Suprapubic skin (tissue), 4 donors: ENCODE results near the gene UPP1. TPM values are rescaled to one million over a fixed set of nuclear protein-coding genes. Genes with fewer than 3 reads are reported as not detected.
"Not testable (repeated sequence)": the region's sequence is repeated elsewhere in the genome, so short reads cannot be mapped to it uniquely, and the experiment has no call there.

Experiments
- DNase-seq, 2 donors: peaks; one replicate each; pipeline ENCODE4 v3.0.0-alpha.2; 2019; ENCODE audit warnings: low spot score in 2 of 2
- H3K27ac ChIP-seq: fragments of 200-600 bp; sonication (generic); one replicate; pipeline ENCODE4 v1.5.1; 2019
- H3K27me3 ChIP-seq: fragments of 200-600 bp; sonication (generic); one replicate; pipeline ENCODE4 v1.5.1; 2019
- H3K36me3 ChIP-seq: fragments of 200-600 bp; sonication (generic); one replicate; pipeline ENCODE4 v1.5.1; 2019
- H3K4me1 ChIP-seq: fragments of 200-600 bp; sonication (generic); one replicate; pipeline ENCODE4 v1.5.1; 2019
- H3K4me3 ChIP-seq: fragments of 200-600 bp; sonication (generic); one replicate; pipeline ENCODE4 v1.5.1; 2019; ENCODE audit warnings: mild to moderate bottlenecking
- H3K9me3 ChIP-seq: fragments of 200-600 bp; sonication (generic); one replicate; pipeline ENCODE4 v1.5.1; 2019
- CTCF ChIP-seq, 2 donors: fragments of 200-600 bp in 1 of 2; fragments of 450-650 bp in 1 of 2; sonication (generic) in 1 of 2; IDR thresholded peaks; one replicate each; pipeline ENCODE4 v1.5.1; 2016 to 2019; ENCODE audit warnings: antibody characterized with exemption in 2 of 2, mild to moderate bottlenecking in 1 of 2, moderate library complexity in 1 of 2
- EP300 ChIP-seq: sonication (generic); formaldehyde crosslinking; IDR thresholded peaks from one replicate; pipeline ENCODE4 v1.6.1; 2017; ENCODE audit warnings: antibody characterized with exemption
- POLR2A ChIP-seq, 2 donors: fragments of 450-650 bp; IDR thresholded peaks; one replicate each; pipeline ENCODE4 v1.6.1; 2017; ENCODE audit warnings: antibody characterized with exemption in 2 of 2, mild to moderate bottlenecking in 2 of 2, moderate library complexity in 2 of 2
- POLR2AphosphoS5 ChIP-seq, 3 donors: sonication (generic); formaldehyde crosslinking; IDR thresholded peaks; one replicate each; pipeline ENCODE4 v1.6.1; 2017; ENCODE audit warnings: antibody characterized with exemption in 3 of 3
- WGBS: methylation state at CpG from one replicate; pipeline ENCODE4 v1.1.5; 2018; 5-methylcytosine and 5-hydroxymethylcytosine counted together
- total RNA-seq, 4 donors: library from RNA; depleted of rRNA; stranded (reverse); fragments of >200 nt; gene quantifications; one replicate each; pipeline ENCODE4 v1.1.0, GENCODE V29; 2016

Gene UPP1
- total RNA-seq, 4 donors from 2014 or later = 2.2 to 11.9 (median 4.2) TPM

- TF ChIP-seq POLR2AphosphoS5 (IDR thresholded peaks at IDR 0.05) = no peak
- no peak for TF ChIP-seq EP300
- no peak for TF ChIP-seq CTCF (IDR thresholded peaks at IDR 0.05)
- no peak for TF ChIP-seq POLR2A (IDR thresholded peaks at IDR 0.05)
- H3K36me3 ChIP-seq = no peaks in the 10 kb centered on the region
- H3K27ac ChIP-seq = no peak overlapping the region
- no peak for DNase-seq
- H3K4me1 ChIP-seq = peaks cover 8% of the 10 kb centered on the region
- no peaks in the 10 kb centered on the region for H3K9me3 ChIP-seq
- H3K4me3 ChIP-seq = peak overlapping the region; percentile 18
- 61% methylated on average over 7 of the region's 7 CpGs for WGBS
- H3K27me3 ChIP-seq = no peaks in the 10 kb centered on the region
These were observed 51.1 kb downstream of the UPP1 start for GRCh38 chr7:48140001-48140681.

GRCh38 chr7:48141521-48141920 lies 52.5 kb downstream of the UPP1 start:
- DNase-seq = no peak
- Histone ChIP-seq H3K27me3 (no peaks in the 10 kb centered on the region), H3K36me3 (no peaks in the 10 kb centered on the region), H3K4me1 (peaks cover 8% of the 10 kb centered on the region), H3K27ac (no peak overlapping the region), H3K4me3 (no peak overlapping the region), H3K9me3 (no peaks in the 10 kb centered on the region)
- 62% methylated on average over 1 of the region's 1 CpG for WGBS
- TF ChIP-seq CTCF (IDR thresholded peaks at IDR 0.05) = no peak
- no peak for TF ChIP-seq POLR2A (IDR thresholded peaks at IDR 0.05)
- TF ChIP-seq EP300 = no peak
- TF ChIP-seq POLR2AphosphoS5 (IDR thresholded peaks at IDR 0.05) = no peak

- no peaks in the 10 kb centered on the region for H3K36me3 ChIP-seq
- no peaks in the 10 kb centered on the region for H3K27me3 ChIP-seq
- WGBS = 37% methylated on average over 4 of the region's 4 CpGs
- DNase-seq = no peak
- no peak overlapping the region for H3K27ac ChIP-seq
- TF ChIP-seq POLR2AphosphoS5 (IDR thresholded peaks at IDR 0.05) (no peak), POLR2A (IDR thresholded peaks at IDR 0.05) (no peak), CTCF (IDR thresholded peaks at IDR 0.05) (no peak), EP300 (no peak)
- H3K4me1 ChIP-seq = peaks cover 8% of the 10 kb centered on the region
- H3K4me3 ChIP-seq = no peak overlapping the region
- no peaks in the 10 kb centered on the region for H3K9me3 ChIP-seq
These were observed 55.3 kb downstream of the UPP1 start for GRCh38 chr7:48144291-48144768.

GRCh38 chr7:48147078-48147591 lies 58.1 kb downstream of the UPP1 start:
- no peaks in the 10 kb centered on the region for H3K4me1 ChIP-seq
- 74% methylated on average over 4 of the region's 4 CpGs for WGBS
- no peak overlapping the region for H3K27ac ChIP-seq
- H3K4me3 ChIP-seq = no peak overlapping the region
- TF ChIP-seq POLR2A (IDR thresholded peaks at IDR 0.05) (no peak), POLR2AphosphoS5 (IDR thresholded peaks at IDR 0.05) (no peak), CTCF (IDR thresholded peaks at IDR 0.05) (no peak), EP300 (no peak)
- H3K27me3 ChIP-seq = no peaks in the 10 kb centered on the region
- no peak for DNase-seq
- H3K36me3 ChIP-seq = no peaks in the 10 kb centered on the region
- no peaks in the 10 kb centered on the region for H3K9me3 ChIP-seq

GRCh38 chr7:48147690-48148089 lies 58.6 kb downstream of the UPP1 start:
- not testable (repeated sequence) for H3K36me3 ChIP-seq, H3K27me3 ChIP-seq, H3K4me1 ChIP-seq, DNase-seq, H3K27ac ChIP-seq, H3K9me3 ChIP-seq, H3K4me3 ChIP-seq
- WGBS = 44% methylated on average over 7 of the region's 7 CpGs
